HUES64 (cell line): ENCODE measurements around the gene FGD2.

Source experiments
- H3K27ac ChIP-seq: 2 replicates; pipeline ENCODE4 v1.7.0; 2013; ENCODE audit warnings: low read depth, low read length, inconsistent platforms
- H3K27me3 ChIP-seq: 2 replicates; pipeline ENCODE4 v1.6.1; 2013; ENCODE audit warnings: mild to moderate bottlenecking, low read length; ENCODE audit not compliant: insufficient read depth
- H3K36me3 ChIP-seq: 2 replicates; pipeline ENCODE4 v1.6.1; 2013; ENCODE audit warnings: mild to moderate bottlenecking, low read length; ENCODE audit not compliant: insufficient read depth
- H3K4me1 ChIP-seq: 2 replicates; pipeline ENCODE4 v1.6.1; 2013; ENCODE audit warnings: mild to moderate bottlenecking, low read length, moderate library complexity; ENCODE audit not compliant: insufficient read depth
- H3K4me3 ChIP-seq: 2 replicates; pipeline ENCODE4 v1.5.1; 2013; ENCODE audit warnings: mild to moderate bottlenecking, low read length, moderate library complexity
- H3K9ac ChIP-seq: 2 replicates; pipeline ENCODE4 v1.6.1; 2013; ENCODE audit warnings: mild to moderate bottlenecking, low read depth, low read length
- H3K9me3 ChIP-seq: 2 replicates; pipeline ENCODE4 v1.6.1; 2013; ENCODE audit warnings: low read depth, low read length; ENCODE audit not compliant: insufficient read depth
- WGBS: fragments of 150-250, 120-280 bp; methylation state at CpG from one replicate; pipeline ENCODE4 v1.1.7; 2013; ENCODE audit warnings: missing lambda C conversion rate; 5-methylcytosine and 5-hydroxymethylcytosine counted together

The FGD2 gene

DNA sequence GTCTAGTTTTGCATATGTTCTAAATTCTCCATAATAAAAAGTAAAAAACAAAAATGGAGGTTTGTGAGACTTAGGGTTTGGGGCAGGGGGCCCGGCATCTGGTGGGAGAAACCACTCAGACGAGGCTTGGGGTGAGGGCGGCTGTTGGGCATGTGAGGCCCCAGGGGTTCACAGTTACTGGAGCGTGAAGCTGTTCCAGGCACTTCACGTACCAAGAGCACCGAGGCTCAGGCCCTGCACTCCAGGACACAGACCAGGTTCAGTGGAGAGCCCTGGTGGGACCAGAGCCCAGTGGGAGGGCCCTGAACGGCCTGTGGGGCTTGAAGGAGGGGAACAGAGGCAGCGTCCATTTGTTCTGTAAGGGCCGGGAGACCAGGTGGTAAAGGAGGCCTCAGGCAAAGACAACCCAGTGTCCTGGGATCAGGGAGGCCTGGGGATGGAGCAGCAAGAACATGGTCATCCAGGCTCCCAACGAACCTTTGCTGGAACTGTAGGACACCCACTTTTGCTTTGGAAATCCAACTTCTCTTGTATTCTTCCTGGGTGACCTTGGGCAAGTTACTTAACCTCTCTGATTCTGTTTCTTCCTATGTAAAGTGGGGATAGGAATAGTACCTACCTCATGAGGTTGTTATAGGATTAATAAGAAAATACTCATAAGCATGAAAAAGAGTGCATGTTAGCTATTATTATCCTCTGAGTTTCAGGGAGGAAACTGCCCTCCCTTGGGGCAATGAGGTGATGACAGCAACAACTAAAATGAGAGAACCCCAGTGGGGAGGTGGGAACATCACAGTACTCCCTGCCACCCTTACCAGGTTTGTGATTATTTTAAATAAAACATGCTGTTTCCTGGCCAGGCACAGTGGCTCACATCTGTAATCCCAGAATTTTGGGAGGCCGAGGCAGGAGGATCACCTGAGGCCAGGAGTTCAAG is 1.1 kb upstream of the FGD2 start:
- H3K9ac ChIP-seq: no peak overlapping the region
- H3K4me1 ChIP-seq: no peaks in the 10 kb centered on the region
- no peaks in the 10 kb centered on the region for H3K27me3 ChIP-seq
- H3K27ac ChIP-seq: no peak overlapping the region
- no peaks in the 10 kb centered on the region for H3K9me3 ChIP-seq
- 90% methylated on average over 11 of the region's 11 CpGs for WGBS
- H3K36me3 ChIP-seq: no peaks in the 10 kb centered on the region
- H3K4me3 ChIP-seq: no peak overlapping the region

- H3K27me3 ChIP-seq: no peaks in the 10 kb centered on the region
- no peak overlapping the region for H3K4me3 ChIP-seq
- no peak overlapping the region for H3K9ac ChIP-seq
- no peak overlapping the region for H3K27ac ChIP-seq
- no peaks in the 10 kb centered on the region for H3K9me3 ChIP-seq
- H3K36me3 ChIP-seq: no peaks in the 10 kb centered on the region
- no peaks in the 10 kb centered on the region for H3K4me1 ChIP-seq
- WGBS: 91% methylated on average over 13 of the region's 13 CpGs
These were observed 542 bp downstream of the FGD2 start for GRCh38 chr6:37005827-37006567.

DNA sequence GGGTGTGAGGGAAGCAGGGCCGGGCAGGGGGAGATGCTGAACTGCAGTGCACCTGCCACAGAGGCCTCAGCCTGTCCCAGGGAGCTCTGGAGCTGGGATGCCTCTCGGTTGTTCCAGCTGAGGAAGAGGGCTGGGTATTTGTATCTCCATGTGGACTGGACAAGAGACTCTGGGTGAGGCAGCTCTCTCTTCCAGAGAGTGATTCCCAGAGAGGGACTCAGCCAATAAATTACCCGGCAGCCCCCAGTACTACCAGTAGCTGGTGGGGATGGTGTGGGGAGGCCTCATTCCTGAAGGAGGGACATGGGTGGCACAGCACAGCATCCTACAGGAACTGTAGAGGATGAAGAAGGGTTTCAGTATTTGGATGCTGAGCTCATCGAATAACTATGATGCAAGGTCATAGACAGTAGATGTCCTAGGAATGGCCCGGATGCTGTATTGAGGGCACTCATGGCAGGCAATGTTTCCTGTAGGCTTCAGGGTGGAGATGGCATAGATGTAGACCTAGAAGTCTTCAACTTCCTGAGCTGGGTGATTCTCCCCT is 1.4 kb downstream of the FGD2 start:
- no peaks in the 10 kb centered on the region for H3K9me3 ChIP-seq
- WGBS: 90% methylated on average over 5 of the region's 5 CpGs
- no peak overlapping the region for H3K4me3 ChIP-seq
- H3K4me1 ChIP-seq: no peaks in the 10 kb centered on the region
- H3K27ac ChIP-seq: no peak overlapping the region
- no peaks in the 10 kb centered on the region for H3K36me3 ChIP-seq
- H3K9ac ChIP-seq: no peak overlapping the region
- no peaks in the 10 kb centered on the region for H3K27me3 ChIP-seq

GRCh38 chr6:37007340-37008043 is 2.0 kb downstream of the FGD2 start:
- Histone ChIP-seq H3K4me3 (no peak overlapping the region), H3K4me1 (no peaks in the 10 kb centered on the region), H3K36me3 (no peaks in the 10 kb centered on the region), H3K9me3 (no peaks in the 10 kb centered on the region), H3K27me3 (no peaks in the 10 kb centered on the region), H3K27ac (no peak overlapping the region), H3K9ac (no peak overlapping the region)
- 84% methylated on average over 12 of the region's 12 CpGs for WGBS

DNA sequence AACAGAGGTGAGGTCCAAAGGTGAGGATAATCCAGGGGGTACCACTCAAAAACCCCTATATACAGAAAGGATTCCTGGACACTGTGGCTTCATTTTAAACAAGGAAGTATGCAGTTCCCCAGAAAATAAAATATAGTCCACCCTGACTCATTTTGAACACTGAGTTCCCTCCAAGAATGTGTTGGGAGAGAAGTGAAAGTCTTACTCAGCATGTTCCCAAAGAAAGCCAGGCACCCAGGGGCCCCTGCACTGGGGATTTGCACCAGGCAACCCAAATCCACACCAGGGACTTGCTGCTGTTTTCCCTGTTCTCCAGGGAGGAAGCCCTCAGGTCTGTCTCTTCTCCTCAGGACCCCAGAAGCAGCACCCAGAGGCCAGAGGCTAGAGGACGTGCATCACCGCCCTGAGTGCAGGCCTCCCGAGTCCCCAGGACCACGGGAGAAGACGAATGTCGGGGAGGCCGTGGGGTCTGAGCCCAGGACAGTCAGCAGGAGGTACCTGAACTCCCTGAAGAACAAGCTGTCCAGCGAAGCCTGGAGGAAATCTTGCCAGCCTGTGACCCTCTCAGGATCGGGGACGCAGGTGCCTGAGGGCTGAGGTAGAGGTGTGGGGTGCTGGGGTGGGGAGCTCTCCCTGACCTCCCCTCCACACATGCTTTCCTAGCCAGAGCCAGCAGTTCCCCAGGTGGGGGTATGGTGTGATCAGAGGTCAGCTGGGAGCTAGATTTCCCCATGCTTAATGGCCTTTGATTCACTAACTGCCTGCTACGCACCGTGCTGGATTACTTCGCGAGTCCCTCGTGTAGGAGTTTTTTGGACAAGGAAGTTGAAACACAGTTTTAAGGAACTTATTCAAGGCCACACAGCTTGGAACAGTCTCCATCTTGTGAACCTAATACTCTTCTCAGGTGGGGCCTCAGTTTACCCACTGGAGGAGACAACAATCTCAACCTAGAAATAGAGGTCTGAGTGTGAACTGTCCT is 3.3 kb downstream of the FGD2 start:
- Histone ChIP-seq H3K27me3 (no peaks in the 10 kb centered on the region), H3K4me3 (no peak overlapping the region), H3K27ac (no peak overlapping the region), H3K9ac (no peak overlapping the region), H3K4me1 (no peaks in the 10 kb centered on the region), H3K9me3 (no peaks in the 10 kb centered on the region), H3K36me3 (no peaks in the 10 kb centered on the region)
- WGBS: 93% methylated on average over 15 of the region's 15 CpGs

DNA sequence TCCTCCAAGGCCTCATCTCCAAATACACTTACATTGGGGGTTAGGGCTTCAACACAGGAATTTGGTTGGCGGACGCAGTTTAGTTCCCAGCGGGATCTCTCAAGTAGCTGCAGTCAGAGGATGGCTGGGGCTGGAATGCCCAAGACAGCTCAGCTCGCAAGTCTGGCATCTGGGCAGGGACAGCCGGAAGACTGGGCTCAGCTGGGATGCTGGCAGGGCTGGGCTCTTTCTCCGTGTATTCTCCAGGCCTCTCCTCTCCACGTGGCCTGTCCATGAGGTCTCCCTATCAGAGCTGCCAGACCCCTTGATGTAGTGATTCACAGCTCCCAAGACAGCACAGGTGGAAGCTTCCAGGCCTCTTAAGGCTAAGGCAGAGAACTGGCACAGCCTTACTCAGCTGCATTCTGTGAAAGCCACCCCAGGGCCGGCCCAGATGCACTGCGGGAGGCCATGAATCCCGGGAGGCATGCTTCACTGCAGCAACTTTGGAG is 5.0 kb downstream of the FGD2 start:
- Histone ChIP-seq H3K27me3 (no peaks in the 10 kb centered on the region), H3K9ac (no peak overlapping the region), H3K9me3 (no peaks in the 10 kb centered on the region), H3K27ac (no peak overlapping the region), H3K4me1 (no peaks in the 10 kb centered on the region), H3K36me3 (no peaks in the 10 kb centered on the region), H3K4me3 (no peak overlapping the region)
- WGBS: 89% methylated on average over 10 of the region's 10 CpGs

- Histone ChIP-seq H3K9me3 (no peaks in the 10 kb centered on the region), H3K9ac (no peak overlapping the region), H3K36me3 (no peaks in the 10 kb centered on the region), H3K27me3 (no peaks in the 10 kb centered on the region), H3K4me3 (no peak overlapping the region), H3K4me1 (no peaks in the 10 kb centered on the region), H3K27ac (no peak overlapping the region)
- WGBS: 91% methylated on average over 11 of the region's 11 CpGs
These were observed 6.4 kb downstream of the FGD2 start for GRCh38 chr6:37011656-37012378.

DNA sequence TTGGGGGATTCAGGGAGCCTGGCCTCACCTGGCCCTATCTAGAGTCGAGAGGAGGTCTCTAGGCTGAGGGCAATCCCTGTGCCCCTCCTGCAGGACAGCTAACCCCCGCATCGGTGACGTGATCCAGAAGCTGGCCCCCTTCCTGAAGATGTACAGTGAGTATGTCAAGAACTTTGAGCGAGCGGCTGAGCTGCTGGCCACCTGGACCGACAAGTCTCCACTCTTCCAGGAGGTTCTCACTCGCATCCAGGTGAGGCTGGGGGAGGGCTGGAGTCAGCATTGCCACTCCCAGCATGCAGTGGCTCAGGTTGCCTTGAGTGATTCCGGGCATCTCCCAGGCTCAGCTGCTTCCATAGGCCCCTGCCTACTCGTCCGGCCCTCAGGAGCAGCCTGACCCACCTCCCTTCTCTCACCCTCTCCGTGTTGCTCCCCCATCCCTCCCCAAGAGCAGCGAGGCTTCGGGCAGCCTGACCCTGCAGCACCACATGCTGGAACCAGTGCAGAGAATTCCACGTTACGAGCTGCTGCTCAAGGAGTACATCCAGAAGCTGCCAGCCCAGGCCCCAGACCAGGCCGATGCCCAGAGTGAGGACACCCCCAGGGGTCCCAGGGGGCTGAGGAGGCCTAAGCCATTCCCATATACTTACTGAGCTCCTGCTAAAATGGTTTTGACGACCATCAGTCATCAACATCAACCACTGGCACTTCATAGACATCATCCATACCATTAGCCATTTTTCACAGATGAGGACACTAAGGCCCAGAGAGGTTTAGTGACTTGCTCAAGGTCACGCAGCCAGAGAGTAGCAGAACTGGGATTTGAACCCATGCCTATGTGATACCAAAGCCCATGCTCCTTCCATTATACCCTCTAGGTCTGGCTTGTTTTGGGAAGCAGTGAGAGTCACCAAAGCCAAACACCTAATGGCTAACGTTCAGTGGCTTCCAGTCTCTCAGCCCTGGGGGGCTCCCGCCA is 8.3 kb downstream of the FGD2 start:
- H3K27ac ChIP-seq: no peak overlapping the region
- no peaks in the 10 kb centered on the region for H3K4me1 ChIP-seq
- H3K36me3 ChIP-seq: no peaks in the 10 kb centered on the region
- no peak overlapping the region for H3K4me3 ChIP-seq
- H3K9ac ChIP-seq: no peak overlapping the region
- no peaks in the 10 kb centered on the region for H3K9me3 ChIP-seq
- H3K27me3 ChIP-seq: no peaks in the 10 kb centered on the region
- WGBS: 88% methylated on average over 21 of the region's 21 CpGs

DNA sequence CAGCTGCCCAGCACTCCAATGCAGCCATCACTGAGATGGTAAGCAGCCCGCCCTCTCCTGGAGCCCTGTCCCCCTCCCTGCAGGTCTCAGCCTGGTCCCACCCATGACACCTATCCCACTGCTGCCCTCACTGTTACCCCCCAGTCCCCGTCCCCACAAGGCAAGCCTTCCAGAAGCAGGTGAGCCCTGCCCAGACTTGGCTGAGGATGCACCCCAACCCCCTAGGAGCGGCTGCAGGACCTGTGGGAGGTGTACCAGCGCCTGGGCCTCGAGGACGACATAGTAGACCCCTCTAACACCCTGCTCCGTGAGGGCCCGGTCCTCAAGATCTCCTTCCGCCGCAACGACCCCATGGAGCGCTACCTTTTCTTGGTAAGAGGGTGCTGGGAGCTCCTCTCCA is 9.2 kb downstream of the FGD2 start:
- WGBS: 95% methylated on average over 12 of the region's 12 CpGs
- Histone ChIP-seq H3K9me3 (no peaks in the 10 kb centered on the region), H3K9ac (no peak overlapping the region), H3K27ac (no peak overlapping the region), H3K36me3 (no peaks in the 10 kb centered on the region), H3K4me3 (no peak overlapping the region), H3K4me1 (no peaks in the 10 kb centered on the region), H3K27me3 (no peaks in the 10 kb centered on the region)
